Neuronal stem cell (in vitro differentiated cells): ENCODE data around the gene OR11H6.

Source experiments
- DNase-seq: peaks from one replicate; pipeline ENCODE4 v3.0.0-alpha.2; 2013; ENCODE audit warnings: low spot score
- H2AFZ ChIP-seq: one replicate; pipeline ENCODE4 v1.6.1; 2013; ENCODE audit warnings: mild to moderate bottlenecking, low read length, inconsistent platforms
- H2AK5ac ChIP-seq: 2 replicates; pipeline ENCODE4 v1.6.1; 2013; ENCODE audit warnings: low read depth, mild to moderate bottlenecking, inconsistent platforms, low read length, moderate library complexity, mixed read lengths
- H2BK120ac ChIP-seq: 2 replicates; pipeline ENCODE4 v1.6.1; 2013; ENCODE audit warnings: low read depth, mild to moderate bottlenecking, inconsistent platforms, low read length, moderate library complexity, mixed read lengths
- H2BK12ac ChIP-seq: one replicate; pipeline ENCODE4 v1.6.1; 2013; ENCODE audit warnings: low read length, inconsistent platforms
- H2BK15ac ChIP-seq: 2 replicates; pipeline ENCODE4 v1.6.1; 2013; ENCODE audit warnings: mild to moderate bottlenecking, low read length, inconsistent platforms, mixed read lengths
- H2BK5ac ChIP-seq: one replicate; pipeline ENCODE4 v1.6.1; 2013; ENCODE audit warnings: inconsistent platforms, mild to moderate bottlenecking, low read length, moderate library complexity
- H3K14ac ChIP-seq: one replicate; pipeline ENCODE4 v1.6.1; 2013; ENCODE audit warnings: low read length, inconsistent platforms
- H3K18ac ChIP-seq: 2 replicates; pipeline ENCODE4 v1.6.1; 2013; ENCODE audit warnings: low read length, inconsistent platforms
- H3K23ac ChIP-seq: 2 replicates; pipeline ENCODE4 v1.6.1; 2013; ENCODE audit warnings: low read depth, mild to moderate bottlenecking, mixed read lengths, low read length, inconsistent platforms; ENCODE audit not compliant: poor library complexity
- H3K27ac ChIP-seq: replicated peaks from 3 replicates; pipeline ENCODE4 v1.5.1; 2013; ENCODE audit warnings: low read length, inconsistent platforms
- H3K27me3 ChIP-seq, 3 experiments: 2 replicates each; pipeline ENCODE4 v1.6.1; 2013; ENCODE audit warnings: low read length in 3 of 3, mild to moderate bottlenecking in 2 of 3, inconsistent platforms in 1 of 3, low read depth in 1 of 3, mixed read lengths in 1 of 3, moderate library complexity in 1 of 3; ENCODE audit not compliant: control insufficient read depth in 3 of 3, insufficient read depth in 3 of 3
- H3K36me3 ChIP-seq, 2 donors: replicated peaks in 1 of 2; 2 replicates each; pipeline ENCODE4 v1.6.1; 2013; ENCODE audit warnings: low read length in 2 of 2; ENCODE audit not compliant: control insufficient read depth in 2 of 2, insufficient read depth in 2 of 2
- H3K4ac ChIP-seq: 2 replicates; pipeline ENCODE4 v1.6.1; 2013; ENCODE audit warnings: inconsistent platforms, mild to moderate bottlenecking, low read length, moderate library complexity
- H3K4me1 ChIP-seq, 2 donors: 1 replicate in 1 of 2; 2 replicates in 1 of 2; pipeline ENCODE4 v1.6.1; 2013; ENCODE audit warnings: low read length in 2 of 2, low read depth in 1 of 2; ENCODE audit not compliant: control insufficient read depth in 2 of 2, insufficient read depth in 1 of 2
- H3K4me2 ChIP-seq: one replicate; pipeline ENCODE4 v1.6.1; 2013; ENCODE audit warnings: mild to moderate bottlenecking, low read length, inconsistent platforms; ENCODE audit not compliant: insufficient read depth, poor library complexity, severe bottlenecking
- H3K4me3 ChIP-seq, 2 donors: 2 replicates each; pipeline ENCODE4 v1.5.1; 2013; ENCODE audit warnings: low read length in 2 of 2, mild to moderate bottlenecking in 2 of 2, inconsistent platforms in 1 of 2, moderate library complexity in 1 of 2
- H3K79me1 ChIP-seq: one replicate; pipeline ENCODE4 v1.6.1; 2013; ENCODE audit warnings: low read depth, mild to moderate bottlenecking, inconsistent platforms, low read length, moderate library complexity
- H3K9ac ChIP-seq: one replicate; pipeline ENCODE4 v1.6.1; 2013; ENCODE audit warnings: mild to moderate bottlenecking, low read depth, low read length, inconsistent platforms; ENCODE audit not compliant: poor library complexity
- H3K9me3 ChIP-seq, 2 donors: replicated peaks in 1 of 2; 2 replicates each; pipeline versions ENCODE3 to v1.6.1; 2013; ENCODE audit warnings: low read length in 2 of 2, mild to moderate bottlenecking in 2 of 2, inconsistent platforms in 1 of 2, low read depth in 1 of 2, mixed read lengths in 1 of 2, moderate library complexity in 1 of 2; ENCODE audit not compliant: control insufficient read depth in 2 of 2, insufficient read depth in 1 of 2
- H4K8ac ChIP-seq: one replicate; pipeline ENCODE4 v1.6.1; 2013; ENCODE audit warnings: low read depth, mild to moderate bottlenecking, inconsistent platforms, low read length, moderate library complexity
- H4K91ac ChIP-seq: one replicate; pipeline ENCODE4 v1.6.1; 2013; ENCODE audit warnings: low read length, low read depth, mild to moderate bottlenecking, inconsistent platforms; ENCODE audit not compliant: poor library complexity
- WGBS, 2 donors: extraction: QIAGEN DNeasy Blood & Tissue Kit; methylation state at CpG; one replicate each; pipeline ENCODE4 v1.1.7; 2013; ENCODE audit warnings: missing lambda C conversion rate in 2 of 2, mixed read lengths in 1 of 2; ENCODE audit not compliant: insufficient read length in 2 of 2, insufficient replicate concordance in 1 of 2; ENCODE audit errors: extremely low coverage in 2 of 2; 5-methylcytosine and 5-hydroxymethylcytosine counted together

Gene OR11H6

DNA sequence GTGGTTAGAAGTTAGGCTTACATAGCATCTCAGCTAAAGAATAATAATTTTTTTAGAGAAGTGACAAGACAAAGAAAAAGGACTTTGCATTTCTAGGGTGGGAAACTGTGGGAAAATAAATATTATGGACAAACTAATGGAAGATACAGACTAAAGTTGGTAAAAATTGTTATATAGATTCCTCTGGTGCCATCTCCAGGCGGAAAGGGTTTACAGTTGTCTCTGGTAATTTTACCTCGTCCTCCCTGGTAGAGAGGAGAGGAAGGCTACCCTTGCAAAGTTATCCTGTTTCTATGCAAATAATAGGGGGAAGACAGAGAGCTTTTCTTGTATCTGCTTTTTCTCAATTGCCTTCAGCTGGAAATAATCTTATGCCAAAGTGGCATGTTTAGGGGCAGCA is 27.6 kb upstream of the OR11H6 start:
- no peaks in the 10 kb centered on the region for H3K79me1 ChIP-seq
- no peak overlapping the region for H4K8ac ChIP-seq
- H3K23ac ChIP-seq, result no peak overlapping the region
- H2AK5ac ChIP-seq, result no peak overlapping the region
- no peak overlapping the region for H3K9ac ChIP-seq
- WGBS, 2 donors, result no CpG with 5 or more reads among the region's 2 CpGs
- no peak overlapping the region for H2BK5ac ChIP-seq
- no peak overlapping the region for H3K14ac ChIP-seq
- no peak overlapping the region for H3K4me2 ChIP-seq
- peaks cover 0 to 23% of the 10 kb centered on the region in 2 donors for H3K9me3 ChIP-seq
- H3K27ac ChIP-seq, result no peak overlapping the region
- no peak overlapping the region for H3K4ac ChIP-seq
- H3K27me3 ChIP-seq, result peaks cover 0 to 15% (median 0%) of the 10 kb centered on the region in 3 experiments
- H3K36me3 ChIP-seq, result no peaks in the 10 kb centered on the region
- no peak for DNase-seq
- H2AFZ ChIP-seq, result no peak overlapping the region
- no peak overlapping the region for H3K18ac ChIP-seq
- no peak overlapping the region for H4K91ac ChIP-seq
- no peak overlapping the region for H2BK120ac ChIP-seq
- H2BK15ac ChIP-seq, result no peak overlapping the region
- no peak overlapping the region for H2BK12ac ChIP-seq
- no peak overlapping the region for H3K4me3 ChIP-seq
- H3K4me1 ChIP-seq, result no peaks in the 10 kb centered on the region

DNA sequence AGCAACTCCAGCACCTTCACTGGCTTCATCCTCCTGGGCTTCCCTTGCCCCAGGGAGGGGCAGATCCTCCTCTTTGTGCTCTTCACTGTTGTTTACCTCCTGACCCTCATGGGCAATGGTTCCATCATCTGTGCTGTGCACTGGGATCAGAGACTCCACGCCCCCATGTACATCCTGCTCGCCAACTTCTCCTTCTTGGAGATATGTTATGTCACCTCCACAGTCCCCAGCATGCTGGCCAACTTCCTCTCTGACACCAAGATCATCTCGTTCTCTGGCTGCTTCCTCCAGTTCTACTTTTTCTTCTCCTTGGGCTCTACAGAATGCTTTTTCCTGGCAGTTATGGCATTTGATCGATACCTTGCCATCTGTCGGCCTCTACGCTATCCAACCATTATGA is 26.1 kb upstream of the OR11H6 start:
- Histone ChIP-seq H4K91ac (no peak overlapping the region), H3K9me3 (peaks cover 0 to 21% of the 10 kb centered on the region in 2 donors), H3K27ac (no peak overlapping the region), H2AK5ac (no peak overlapping the region), H3K4me1 (no peaks in the 10 kb centered on the region), H4K8ac (no peak overlapping the region), H3K18ac (no peak overlapping the region), H2BK15ac (no peak overlapping the region), H2BK5ac (no peak overlapping the region), H3K9ac (no peak overlapping the region), H3K36me3 (no peaks in the 10 kb centered on the region), H3K14ac (no peak overlapping the region), H3K79me1 (no peaks in the 10 kb centered on the region), H3K23ac (no peak overlapping the region), H3K27me3 (peaks cover 0 to 13% (median 0%) of the 10 kb centered on the region in 3 experiments), H3K4ac (no peak overlapping the region), H3K4me3 (no peak overlapping the region), H3K4me2 (no peak overlapping the region), H2BK12ac (no peak overlapping the region), H2AFZ (no peak overlapping the region), H2BK120ac (no peak overlapping the region)
- no peak for DNase-seq
- no CpG with 5 or more reads among the region's 6 CpGs for WGBS, 2 donors

DNA sequence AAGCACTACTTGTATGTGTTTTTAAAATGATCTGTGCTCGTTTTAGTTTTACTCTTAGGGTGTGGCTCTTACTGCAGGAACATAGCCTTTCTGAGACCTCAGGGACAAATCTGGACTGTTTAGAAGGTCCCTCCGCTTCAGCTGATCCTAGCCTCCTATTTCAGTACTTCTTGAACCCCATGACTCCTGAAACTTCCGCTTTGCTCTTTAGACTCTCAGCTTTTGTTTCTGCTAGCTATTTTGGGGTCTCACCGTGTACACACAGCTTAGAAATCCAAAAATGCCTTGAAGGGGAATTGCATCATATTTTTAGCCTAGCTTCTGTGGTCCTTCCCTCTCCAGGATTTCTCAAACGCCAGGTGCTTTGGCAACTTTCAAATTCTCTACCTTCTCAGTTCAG is 24.5 kb upstream of the OR11H6 start:
- Histone ChIP-seq H3K23ac (no peak overlapping the region), H3K79me1 (no peaks in the 10 kb centered on the region), H3K36me3 (no peaks in the 10 kb centered on the region), H2AFZ (no peak overlapping the region), H3K4me2 (no peak overlapping the region), H3K4me1 (no peaks in the 10 kb centered on the region), H4K91ac (no peak overlapping the region), H3K9ac (no peak overlapping the region), H3K27me3 (peaks cover 0 to 5% (median 0%) of the 10 kb centered on the region in 3 experiments), H3K14ac (no peak overlapping the region), H3K18ac (no peak overlapping the region), H2AK5ac (no peak overlapping the region), H3K9me3 (peaks cover 0 to 20% of the 10 kb centered on the region in 2 donors), H3K4me3 (no peak overlapping the region), H2BK15ac (no peak overlapping the region), H3K27ac (no peak overlapping the region), H2BK120ac (no peak overlapping the region), H2BK12ac (no peak overlapping the region), H4K8ac (no peak overlapping the region), H2BK5ac (no peak overlapping the region), H3K4ac (no peak overlapping the region)
- DNase-seq, result no peak
- no CpG with 5 or more reads among the region's 5 CpGs for WGBS, 2 donors

- no CpG with 5 or more reads among the region's 3 CpGs for WGBS, 2 donors
- Histone ChIP-seq H4K8ac (no peak overlapping the region), H2AFZ (no peak overlapping the region), H3K4me3 (no peak overlapping the region), H2BK12ac (no peak overlapping the region), H3K9ac (no peak overlapping the region), H3K27ac (no peak overlapping the region), H3K14ac (no peak overlapping the region), H3K36me3 (no peaks in the 10 kb centered on the region), H3K4ac (no peak overlapping the region), H4K91ac (no peak overlapping the region), H3K18ac (no peak overlapping the region), H2BK15ac (no peak overlapping the region), H2BK5ac (no peak overlapping the region), H3K9me3 (peaks cover 0 to 17% of the 10 kb centered on the region in 2 donors), H3K27me3 (no peaks in the 10 kb centered on the region), H2BK120ac (no peak overlapping the region), H3K4me2 (no peak overlapping the region), H2AK5ac (no peak overlapping the region), H3K79me1 (no peaks in the 10 kb centered on the region), H3K23ac (no peak overlapping the region), H3K4me1 (no peaks in the 10 kb centered on the region)
- no peak for DNase-seq
Measured at GRCh38 chr14:20204721-20205120, 18.8 kb upstream of the OR11H6 start.
